BE2C (cell line): ENCODE results near the gene CDH4.

ENCODE experiments used
- DNase-seq: peaks from one replicate; pipeline ENCODE4 v3.0.0-alpha.2; 2020
- H3K27me3 ChIP-seq: fragments of 250-450 bp; sonication (Bioruptor Pico); 2 replicates; pipeline ENCODE4 v1.5.1; 2020; ENCODE audit warnings: mild to moderate bottlenecking
- H3K36me3 ChIP-seq: fragments of 250-450 bp; sonication (Bioruptor Pico); 2 replicates; pipeline ENCODE4 v1.5.1; 2020; ENCODE audit warnings: mild to moderate bottlenecking
- H3K4me1 ChIP-seq: fragments of 250-450 bp; sonication (Bioruptor Pico); 2 replicates; pipeline ENCODE4 v1.5.1; 2020
- H3K4me3 ChIP-seq: 2 replicates; pipeline ENCODE4 v1.5.1; 2011; ENCODE audit warnings: low read depth, low read length
- H3K9me3 ChIP-seq: fragments of 250-450 bp; sonication (Bioruptor Pico); 2 replicates; pipeline ENCODE4 v1.5.1; 2020
- TF ChIP-seq, protein P1 (sequence below): IDR thresholded peaks from 2 replicates; pipeline ENCODE4 v1.5.1; 2012; ENCODE audit warnings: mild to moderate bottlenecking, low read depth, low read length

CDH4 gene

DNA sequence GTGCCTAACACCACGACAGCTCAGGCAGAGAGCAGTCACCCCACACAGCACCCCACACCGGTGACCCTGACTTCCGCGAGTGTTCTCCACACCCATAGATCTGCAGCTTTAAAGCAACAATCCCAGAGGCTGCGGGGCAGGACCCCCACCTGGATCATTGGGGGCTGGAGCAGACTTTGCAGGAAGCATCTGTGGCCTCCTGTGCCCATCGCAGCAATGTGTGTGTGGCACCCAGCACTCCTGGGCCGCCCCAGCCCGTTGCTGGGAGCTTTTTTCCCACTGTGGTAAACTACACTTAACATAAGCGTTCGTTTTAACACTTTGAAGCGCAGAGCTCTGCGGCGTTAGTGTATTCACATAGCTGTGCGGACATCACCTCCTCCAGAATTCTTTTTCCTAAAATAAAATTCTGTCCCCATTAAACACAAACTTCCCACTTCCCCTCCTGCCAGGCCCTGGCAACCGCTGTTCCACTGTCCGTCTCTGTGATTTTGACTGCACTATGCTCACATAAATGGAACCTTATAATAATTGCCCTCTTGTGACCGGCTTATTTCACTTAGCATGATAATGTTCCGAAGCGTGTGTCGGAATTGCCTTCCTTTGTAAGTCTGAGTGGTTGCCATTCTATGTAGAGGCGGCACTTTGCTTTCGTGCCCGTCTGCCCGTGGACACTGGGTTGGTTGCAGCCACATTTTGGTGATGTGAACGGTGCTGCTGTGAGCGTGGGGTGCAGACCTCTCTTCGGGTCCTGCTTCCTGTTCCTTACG is 382.5 kb downstream of the CDH4 start:
- Histone ChIP-seq H3K9me3 (no peaks in the 10 kb centered on the region), H3K4me1 (no peaks in the 10 kb centered on the region), H3K27me3 (peaks cover 8% of the 10 kb centered on the region; the same call in 1 of the 2 replicates), H3K4me3 (no peak overlapping the region), H3K36me3 (no peaks in the 10 kb centered on the region)
- TF ChIP-seq, protein P1, sequence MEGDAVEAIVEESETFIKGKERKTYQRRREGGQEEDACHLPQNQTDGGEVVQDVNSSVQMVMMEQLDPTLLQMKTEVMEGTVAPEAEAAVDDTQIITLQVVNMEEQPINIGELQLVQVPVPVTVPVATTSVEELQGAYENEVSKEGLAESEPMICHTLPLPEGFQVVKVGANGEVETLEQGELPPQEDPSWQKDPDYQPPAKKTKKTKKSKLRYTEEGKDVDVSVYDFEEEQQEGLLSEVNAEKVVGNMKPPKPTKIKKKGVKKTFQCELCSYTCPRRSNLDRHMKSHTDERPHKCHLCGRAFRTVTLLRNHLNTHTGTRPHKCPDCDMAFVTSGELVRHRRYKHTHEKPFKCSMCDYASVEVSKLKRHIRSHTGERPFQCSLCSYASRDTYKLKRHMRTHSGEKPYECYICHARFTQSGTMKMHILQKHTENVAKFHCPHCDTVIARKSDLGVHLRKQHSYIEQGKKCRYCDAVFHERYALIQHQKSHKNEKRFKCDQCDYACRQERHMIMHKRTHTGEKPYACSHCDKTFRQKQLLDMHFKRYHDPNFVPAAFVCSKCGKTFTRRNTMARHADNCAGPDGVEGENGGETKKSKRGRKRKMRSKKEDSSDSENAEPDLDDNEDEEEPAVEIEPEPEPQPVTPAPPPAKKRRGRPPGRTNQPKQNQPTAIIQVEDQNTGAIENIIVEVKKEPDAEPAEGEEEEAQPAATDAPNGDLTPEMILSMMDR, result no peak
- no peak for DNase-seq

DNA sequence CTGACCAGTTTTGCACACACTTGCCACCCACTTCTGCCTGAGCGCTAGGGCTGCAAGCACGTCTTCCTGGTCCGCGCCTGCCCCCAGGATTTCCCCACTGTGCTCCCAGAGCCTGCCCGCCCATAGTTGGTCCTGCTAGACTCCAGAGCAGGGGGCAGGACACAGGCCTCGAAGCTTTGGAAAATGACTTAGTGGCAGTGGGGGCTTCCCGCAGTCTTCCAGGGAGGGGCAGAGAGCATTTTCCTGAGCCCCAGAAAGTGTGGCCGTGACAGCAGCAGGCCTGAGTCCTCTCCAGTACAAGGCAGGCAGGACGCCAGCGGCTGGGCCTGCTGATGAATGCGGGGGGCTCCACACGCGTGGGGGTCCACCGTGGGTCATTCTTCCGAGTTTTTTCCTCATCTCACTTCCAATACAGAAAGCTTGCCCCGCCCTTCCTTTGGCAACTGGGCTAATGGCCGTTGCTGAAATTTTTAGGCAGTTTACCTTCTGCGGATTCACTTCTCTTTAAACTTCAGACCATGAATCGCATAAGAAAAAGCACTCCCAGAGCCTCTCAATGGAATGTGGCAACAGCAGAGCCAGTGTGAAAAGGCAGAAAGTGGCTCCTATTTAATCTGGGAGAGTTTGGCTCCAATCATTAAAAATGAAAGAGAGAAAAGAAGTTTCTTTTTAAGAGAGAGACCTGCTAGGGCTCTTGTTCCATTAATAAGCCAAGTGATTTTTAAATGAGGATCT is 383.8 kb downstream of the CDH4 start:
- Histone ChIP-seq H3K27me3 (no peaks in the 10 kb centered on the region), H3K4me3 (no peak overlapping the region), H3K9me3 (no peaks in the 10 kb centered on the region), H3K36me3 (no peaks in the 10 kb centered on the region), H3K4me1 (no peaks in the 10 kb centered on the region)
- DNase-seq, result no peak
- TF ChIP-seq, protein P1, result no peak

DNA sequence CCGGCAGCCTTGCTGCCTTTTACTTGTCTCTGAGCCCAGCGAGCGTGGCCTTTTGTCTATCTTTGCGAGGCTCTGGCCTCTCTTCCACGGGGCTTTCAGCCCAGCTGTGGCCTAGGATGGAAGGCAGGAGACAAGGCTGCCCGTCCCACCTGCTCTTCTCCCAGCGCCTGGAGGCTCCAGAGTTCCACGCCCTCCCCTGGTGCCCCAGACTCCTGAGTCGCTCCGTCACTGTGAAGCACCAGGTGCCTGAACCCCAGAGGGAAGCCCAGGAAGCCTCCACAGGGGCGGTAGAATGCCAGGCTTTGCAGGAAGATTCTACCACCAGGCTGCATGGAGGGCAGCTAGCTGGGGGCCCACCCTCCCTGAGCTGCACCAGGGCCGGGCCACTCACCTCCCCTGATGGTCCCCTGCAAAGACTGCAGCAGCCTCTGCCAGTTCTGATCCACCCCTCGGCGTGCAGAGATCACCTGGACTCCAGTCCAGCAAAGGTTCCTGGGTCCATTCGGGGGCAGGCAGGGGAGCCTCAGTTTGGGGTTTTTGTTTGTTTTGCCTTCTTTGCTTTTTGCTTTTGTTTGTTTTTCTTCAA is 384.6 kb downstream of the CDH4 start:
- Histone ChIP-seq H3K36me3 (no peaks in the 10 kb centered on the region), H3K27me3 (no peaks in the 10 kb centered on the region), H3K4me1 (no peaks in the 10 kb centered on the region), H3K4me3 (no peak overlapping the region), H3K9me3 (no peaks in the 10 kb centered on the region)
- TF ChIP-seq, protein P1, result no peak
- DNase-seq, result no peak

DNA sequence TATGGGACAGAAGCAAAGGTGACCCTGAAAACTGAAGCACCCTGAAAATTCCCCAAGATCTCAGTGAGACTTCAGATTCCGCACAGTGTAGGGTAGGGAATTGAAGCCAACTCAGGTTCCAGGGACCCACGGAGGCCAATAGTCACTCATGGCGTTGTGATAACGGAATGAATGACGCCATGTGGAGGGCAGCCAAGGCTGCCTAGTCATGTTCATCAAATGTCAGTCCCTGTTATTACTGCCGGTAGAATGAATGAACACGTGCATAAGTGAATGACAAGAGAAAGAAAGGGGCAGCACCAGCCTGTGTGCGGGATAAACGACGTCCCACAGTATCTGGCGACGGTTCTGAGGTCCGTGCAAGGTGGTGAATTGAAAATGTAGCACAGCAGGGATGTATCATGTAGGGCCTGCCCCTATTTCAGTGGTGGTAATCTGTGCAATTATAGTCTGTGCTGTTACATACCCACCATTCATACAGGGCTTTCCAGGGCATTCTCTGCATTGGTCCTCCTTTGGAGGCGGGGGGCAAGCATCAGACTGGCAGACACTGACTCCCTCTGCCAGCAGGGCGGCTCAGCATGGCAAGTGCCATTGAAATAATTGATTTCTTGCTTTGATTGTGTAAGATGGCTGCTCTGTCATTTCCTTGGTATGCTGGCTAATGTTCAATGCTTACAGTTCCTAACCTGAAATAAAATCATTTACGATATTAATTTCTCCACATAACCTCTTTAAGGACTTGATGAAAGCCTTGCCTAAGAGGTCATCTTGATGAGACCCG is 386.9 kb downstream of the CDH4 start:
- Histone ChIP-seq H3K4me3 (no peak overlapping the region), H3K36me3 (no peaks in the 10 kb centered on the region), H3K27me3 (no peaks in the 10 kb centered on the region), H3K4me1 (no peaks in the 10 kb centered on the region), H3K9me3 (no peaks in the 10 kb centered on the region)
- no peak for DNase-seq
- TF ChIP-seq, protein P1, result no peak

DNA sequence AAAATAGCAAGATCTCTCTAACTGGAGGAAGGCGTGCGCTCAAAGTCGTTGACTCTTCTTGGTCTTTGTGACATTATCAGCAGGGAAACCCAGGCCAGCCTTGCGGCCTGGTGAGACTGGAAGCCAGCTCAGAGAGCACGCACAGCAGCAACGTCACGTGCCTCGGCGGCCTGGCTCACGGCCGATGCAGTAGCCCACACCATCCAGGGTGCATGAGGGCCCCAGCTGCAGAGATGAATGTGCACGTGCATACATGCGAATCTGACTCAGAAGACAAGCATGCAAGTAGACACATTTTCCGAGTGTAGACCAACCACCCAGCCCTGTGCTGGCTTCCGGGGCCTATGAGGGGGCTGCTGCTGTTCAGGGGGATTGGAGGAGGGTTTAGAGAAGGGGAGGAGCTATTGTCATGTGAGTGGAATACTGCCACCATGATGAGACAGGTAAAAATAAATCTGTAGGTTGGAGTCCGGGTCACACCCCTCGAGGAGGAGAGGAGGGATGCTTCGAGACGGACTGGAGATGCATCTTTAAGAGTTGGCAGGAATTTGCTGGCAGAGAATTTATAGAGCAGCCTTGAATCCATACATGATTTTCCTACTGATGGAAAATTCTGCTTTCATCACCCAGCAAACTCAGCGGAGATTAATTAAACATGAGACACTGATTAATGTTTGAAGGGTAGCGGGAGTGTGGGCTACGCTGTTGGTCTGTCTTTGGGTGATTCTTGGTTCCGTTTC is 388.2 kb downstream of the CDH4 start:
- H3K27me3 ChIP-seq, result no peaks in the 10 kb centered on the region
- H3K4me1 ChIP-seq, result no peaks in the 10 kb centered on the region
- H3K4me3 ChIP-seq, result no peak overlapping the region
- no peak for DNase-seq
- TF ChIP-seq, protein P1, result no peak
- H3K9me3 ChIP-seq, result no peaks in the 10 kb centered on the region
- H3K36me3 ChIP-seq, result no peaks in the 10 kb centered on the region
